Esophagus squamous epithelium (tissue), 4 donors: Measurements from ENCODE around the gene OTUD5.

Source experiments
- CTCF ChIP-seq, 6 experiments: fragments of 450-650 bp in 4 of 6; fragments of 200-600 bp in 2 of 6; sonication (generic) in 2 of 6; IDR thresholded peaks; one replicate each; pipeline ENCODE4 v1.5.1; 2016 to 2019; ENCODE audit warnings: antibody characterized with exemption in 6 of 6, mild to moderate bottlenecking in 4 of 6, moderate library complexity in 4 of 6
- POLR2A ChIP-seq, 4 donors: fragments of 450-650 bp; IDR thresholded peaks; one replicate each; pipeline ENCODE4 v1.6.1; 2017; ENCODE audit warnings: antibody characterized with exemption in 4 of 4, mild to moderate bottlenecking in 4 of 4, moderate library complexity in 3 of 4

DNA sequence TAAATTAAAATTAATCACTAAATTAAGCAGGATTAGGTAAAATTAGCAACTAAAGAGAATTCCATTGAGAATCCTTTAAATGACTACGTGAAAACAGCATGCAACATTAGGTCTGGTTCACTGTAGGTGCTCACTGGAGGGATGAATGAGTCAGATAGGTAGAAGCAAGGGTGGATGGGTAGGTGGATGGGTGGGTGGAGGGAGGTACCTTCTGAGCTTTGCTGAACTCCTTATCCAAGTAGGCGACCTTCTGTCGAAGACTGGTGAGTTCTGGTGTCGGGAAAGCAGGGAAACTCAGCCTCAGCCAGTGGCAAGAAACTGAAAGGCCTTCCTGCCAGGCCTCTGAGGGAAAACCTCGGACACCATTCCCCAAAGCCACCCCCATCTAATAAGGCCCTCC lies 41.6 kb upstream of the OTUD5 start:
- TF ChIP-seq POLR2A (IDR thresholded peaks at IDR 0.05) (no peak), CTCF (IDR thresholded peaks at IDR 0.05) (no peak)
